Measurements from ENCODE around the gene CRY2. TPM values are rescaled to one million over a fixed set of nuclear protein-coding genes. Genes with fewer than 3 reads are reported as not detected.

The CRY2 gene
- total and polyA plus RNA-seq, 2 of the 13 experiments (the other 11 are each of a cell fraction or from before 2014, with no cell fraction given): 10.1 to 12.2 TPM

GRCh38 chr11:45860764-45861510, 13.7 kb downstream of the CRY2 start:
- no peak overlapping the region for H3K4me2 ChIP-seq (ENCODE audit: low read depth, low read length)
- H3K4me3 ChIP-seq (replicated peaks in 1 of 3; ENCODE audit: insufficient read depth in 1 of 3, low read depth in 2 of 3, low read length in 3 of 3): no peak overlapping the region
- intact Hi-C loops (cut with micrococcal nuclease; ENCODE audit: unreplicated experiment): no loop called here
- H3K36me3 ChIP-seq (replicated peaks in 1 of 2; ENCODE audit: control insufficient read depth in 1 of 2, insufficient read depth in 2 of 2, low read length in 2 of 2): peaks cover 25 to 81% of the 10 kb centered on the region in 2 experiments
- H3K27ac ChIP-seq (ENCODE audit: extremely low read length, insufficient read depth, low read length): no peak overlapping the region
- H3K79me2 ChIP-seq (ENCODE audit: insufficient read depth, low read length): no peaks in the 10 kb centered on the region
- H3K9me3 ChIP-seq (ENCODE audit: low read length): no peaks in the 10 kb centered on the region
- ChIA-PET POLR2A (no interaction called here), CTCF (ENCODE audit: low intra/inter-chr PET ratio, low total read pairs) (no interaction called here)
- in situ Hi-C loops (cut with HindIII; ENCODE audit: extremely low pct_ligation_motif_present, low pct_unique_long_range_greater_than_20kb): no loop called here
- H3K27me3 ChIP-seq (ENCODE audit: control insufficient read depth in 1 of 2, insufficient read depth in 2 of 2, low read length in 2 of 2): no peaks in the 10 kb centered on the region
- DNase-seq (ENCODE audit: low spot score): no peak
- no peaks in the 10 kb centered on the region for H4K20me1 ChIP-seq (ENCODE audit: insufficient read depth, low read length)
- no peaks in the 10 kb centered on the region for H3K4me1 ChIP-seq (ENCODE audit: insufficient read depth, low read length)
- ATAC-seq: no peak
- no peak overlapping the region for H2AFZ ChIP-seq (ENCODE audit: low read length)
- TF ChIP-seq TEAD2 (CRISPR knock-in tag; IDR thresholded peaks at IDR 0.05) (no peak), ZNF800 (CRISPR knock-in tag; IDR thresholded peaks at IDR 0.05) (no peak), ZNF574 (CRISPR knock-in tag; IDR thresholded peaks at IDR 0.05) (no peak), TEAD3 (CRISPR knock-in tag; optimal IDR thresholded peaks at IDR 0.05; ENCODE audit: borderline replicate concordance) (no peak), EED (CRISPR knock-in tag; IDR thresholded peaks at IDR 0.05) (no peak), RARG (CRISPR knock-in tag; IDR thresholded peaks at IDR 0.05; ENCODE audit: low read depth) (no peak), ATRX (CRISPR knock-in tag; IDR thresholded peaks at IDR 0.05; ENCODE audit: borderline replicate concordance) (no peak)
- 98% methylated on average over 10 of the region's 10 CpGs for WGBS (ENCODE audit: low lambda C conversion rate)
- FAIRE-seq: no peak
- BruUV-seq (replicated peaks): no TSS peak
- no peak overlapping the region for H3K9ac ChIP-seq (ENCODE audit: insufficient read depth, low read depth, low read length)

All from HepG2 (cell line).